ENCODE measurements around the gene ACSM5.

ACSM5 gene

GRCh38 chr16:20409398-20410120 lies at the start of gene ACSM5:
Gene ACSM5 (plus strand): TSS chr16:20409534. CDS start chr16:20411485, 1,951 bp downstream.
- DNase-seq, result no peak

- peak; percentile 40 for DNase-seq
Measured at GRCh38 chr16:20359997-20360396, 49.3 kb upstream of the ACSM5 start.

GRCh38 chr16:20363191-20363590 lies 46.1 kb upstream of the ACSM5 start:
- no peak for DNase-seq

- no peak for DNase-seq
Measured at GRCh38 chr16:20364051-20364450, 45.3 kb upstream of the ACSM5 start.

- no peak for DNase-seq
Measured at GRCh38 chr16:20369452-20370054, 39.8 kb upstream of the ACSM5 start.

GRCh38 chr16:20372701-20373100 lies 36.6 kb upstream of the ACSM5 start:
- peak; percentile 5 for DNase-seq

GRCh38 chr16:20377181-20377580 lies 32.2 kb upstream of the ACSM5 start:
- peak; percentile 57 for DNase-seq

- peak; percentile 47 for DNase-seq
Measured at GRCh38 chr16:20380782-20381181, 28.6 kb upstream of the ACSM5 start.

- no peak for DNase-seq
Measured at GRCh38 chr16:20382202-20382948, 27.0 kb upstream of the ACSM5 start.

GRCh38 chr16:20383106-20384029 lies 26.0 kb upstream of the ACSM5 start:
- DNase-seq, result peak; percentile 84

- peak; percentile 62 for DNase-seq
Measured at GRCh38 chr16:20385844-20386832, 23.2 kb upstream of the ACSM5 start.

GRCh38 chr16:20387978-20388377 lies 21.4 kb upstream of the ACSM5 start:
- DNase-seq, result no peak

GRCh38 chr16:20388854-20389253 lies 20.5 kb upstream of the ACSM5 start:
- DNase-seq, result no peak

- no peak for DNase-seq
Measured at GRCh38 chr16:20391045-20391444, 18.3 kb upstream of the ACSM5 start.

- no peak for DNase-seq
Measured at GRCh38 chr16:20393801-20394577, 15.3 kb upstream of the ACSM5 start.

- DNase-seq, result no peak
Measured at GRCh38 chr16:20395946-20396345, 13.4 kb upstream of the ACSM5 start.

GRCh38 chr16:20396846-20397467 lies 12.4 kb upstream of the ACSM5 start:
- DNase-seq, result no peak

- no peak for DNase-seq
Measured at GRCh38 chr16:20397468-20398074, 11.8 kb upstream of the ACSM5 start.

- DNase-seq, result no peak
Measured at GRCh38 chr16:20398603-20399002, 10.7 kb upstream of the ACSM5 start.

- DNase-seq, result no peak
Measured at GRCh38 chr16:20399185-20399584, 10.1 kb upstream of the ACSM5 start.
